Activated CD4-positive, CD25-positive, alpha-beta regulatory T cell treated with anti-CD3 and anti-CD28 coated beads, Interleukin-2, amount 50 U/mL, for 24 hours (primary cell): Measurements from ENCODE around the gene SLC13A5.
"Not testable (repeated sequence)": the region's sequence is repeated elsewhere in the genome, so short reads cannot be mapped to it uniquely, and the experiment has no call there.

Source experiments
- ATAC-seq, 2 donors: fragments of 150-1000 bp; cut with Tn5 transposase; one replicate each; pipeline ENCODE4 v1.10.0; 2021; ENCODE audit warnings: mild to moderate bottlenecking in 1 of 2, moderate library complexity in 1 of 2

Gene SLC13A5

GRCh38 chr17:6710317-6710716, 2.9 kb downstream of the SLC13A5 start:
- no peak for ATAC-seq

- no peak for ATAC-seq
Measured at GRCh38 chr17:6708357-6708961, 4.7 kb downstream of the SLC13A5 start.

- ATAC-seq = no peak
Measured at GRCh38 chr17:6706996-6707395, 6.2 kb downstream of the SLC13A5 start.

GRCh38 chr17:6706499-6706898, 6.7 kb downstream of the SLC13A5 start:
- no peak for ATAC-seq

- ATAC-seq = no peak
Measured at GRCh38 chr17:6704470-6705052, 8.6 kb downstream of the SLC13A5 start.

- no peak for ATAC-seq
Measured at GRCh38 chr17:6703751-6704150, 9.4 kb downstream of the SLC13A5 start.

GRCh38 chr17:6702567-6703215, 10.5 kb downstream of the SLC13A5 start:
- no peak for ATAC-seq

- ATAC-seq = no peak
Measured at GRCh38 chr17:6701719-6702118, 11.4 kb downstream of the SLC13A5 start.

- no peak for ATAC-seq
Measured at GRCh38 chr17:6700948-6701307, 12.2 kb downstream of the SLC13A5 start.

- no peak for ATAC-seq
Measured at GRCh38 chr17:6699997-6700947, 12.9 kb downstream of the SLC13A5 start.

GRCh38 chr17:6698004-6698403, 15.2 kb downstream of the SLC13A5 start:
- ATAC-seq = no peak

- no peak for ATAC-seq
Measured at GRCh38 chr17:6696906-6697305, 16.3 kb downstream of the SLC13A5 start.

- ATAC-seq = no peak
Measured at GRCh38 chr17:6695565-6695964, 17.6 kb downstream of the SLC13A5 start.

GRCh38 chr17:6695051-6695450, 18.1 kb downstream of the SLC13A5 start:
- ATAC-seq = no peak

- ATAC-seq = not testable (repeated sequence)
Measured at GRCh38 chr17:6691958-6692357, 21.2 kb downstream of the SLC13A5 start.

GRCh38 chr17:6691546-6691945, 21.6 kb downstream of the SLC13A5 start:
- no peak for ATAC-seq

GRCh38 chr17:6690641-6691040, 22.5 kb downstream of the SLC13A5 start:
- no peak for ATAC-seq

- ATAC-seq = no peak
Measured at GRCh38 chr17:6688944-6689343, 24.2 kb downstream of the SLC13A5 start.

GRCh38 chr17:6686026-6686425, 27.1 kb downstream of the SLC13A5 start:
- no peak for ATAC-seq

- no peak for ATAC-seq
Measured at GRCh38 chr17:6684881-6685767, 28.0 kb downstream of the SLC13A5 start.

GRCh38 chr17:6684460-6684783, 28.7 kb downstream of the SLC13A5 start:
- ATAC-seq = no peak

GRCh38 chr17:6683730-6684459, 29.3 kb downstream of the SLC13A5 start:
- ATAC-seq = no peak
